GOT3 (cell line): Measurements from ENCODE around the gene PLXNA2.

ENCODE experiments used
- DNase-seq: peaks from one replicate; lab custom pipeline; 2025; ENCODE audit warnings: mixed read lengths; lab: John Stamatoyannopoulos, UW

Gene PLXNA2

GRCh38 chr1:208085655-208086515 is 158.3 kb downstream of the PLXNA2 start:
- no peak for DNase-seq

DNA sequence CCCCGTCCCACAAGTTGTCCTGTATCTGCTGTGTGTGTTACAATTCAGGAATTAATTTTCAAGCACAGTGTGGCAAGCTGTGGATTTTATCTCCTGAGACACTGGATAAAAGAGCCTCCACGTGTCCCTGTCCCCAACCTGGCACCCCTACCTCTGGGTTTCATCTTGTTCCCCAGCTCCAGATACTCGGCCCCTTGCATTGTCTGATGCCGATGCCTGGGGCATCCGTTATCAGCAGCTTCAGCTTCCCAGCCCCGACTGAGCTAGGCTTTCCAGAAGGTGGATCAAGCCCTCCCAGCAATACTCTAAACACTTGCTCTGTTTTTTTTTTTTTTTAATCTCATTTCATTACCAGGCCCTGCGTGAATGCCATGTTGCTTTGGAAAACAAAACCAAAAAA is 159.4 kb downstream of the PLXNA2 start:
- no peak for DNase-seq

- DNase-seq = no peak
Observed at GRCh38 chr1:208084220-208084619, 160.0 kb downstream of the PLXNA2 start.

DNA sequence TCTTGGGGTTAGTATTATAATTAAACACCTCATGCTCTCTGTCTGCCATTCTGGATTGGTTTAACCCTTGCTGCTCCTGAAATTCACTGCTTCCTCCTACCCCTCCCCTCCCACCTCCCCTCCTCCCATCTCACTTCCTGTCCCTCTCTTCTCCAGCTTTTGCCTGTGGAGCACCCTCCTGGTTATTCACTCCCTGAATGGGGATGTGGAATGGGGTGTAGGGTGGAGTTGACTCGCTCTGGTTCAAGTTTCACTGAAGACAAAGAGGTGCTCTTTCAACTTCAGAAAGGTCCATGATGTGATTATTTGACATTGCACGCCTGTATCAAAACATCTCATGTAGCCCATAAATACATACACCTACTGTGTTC is 160.5 kb downstream of the PLXNA2 start:
- DNase-seq = no peak

DNA sequence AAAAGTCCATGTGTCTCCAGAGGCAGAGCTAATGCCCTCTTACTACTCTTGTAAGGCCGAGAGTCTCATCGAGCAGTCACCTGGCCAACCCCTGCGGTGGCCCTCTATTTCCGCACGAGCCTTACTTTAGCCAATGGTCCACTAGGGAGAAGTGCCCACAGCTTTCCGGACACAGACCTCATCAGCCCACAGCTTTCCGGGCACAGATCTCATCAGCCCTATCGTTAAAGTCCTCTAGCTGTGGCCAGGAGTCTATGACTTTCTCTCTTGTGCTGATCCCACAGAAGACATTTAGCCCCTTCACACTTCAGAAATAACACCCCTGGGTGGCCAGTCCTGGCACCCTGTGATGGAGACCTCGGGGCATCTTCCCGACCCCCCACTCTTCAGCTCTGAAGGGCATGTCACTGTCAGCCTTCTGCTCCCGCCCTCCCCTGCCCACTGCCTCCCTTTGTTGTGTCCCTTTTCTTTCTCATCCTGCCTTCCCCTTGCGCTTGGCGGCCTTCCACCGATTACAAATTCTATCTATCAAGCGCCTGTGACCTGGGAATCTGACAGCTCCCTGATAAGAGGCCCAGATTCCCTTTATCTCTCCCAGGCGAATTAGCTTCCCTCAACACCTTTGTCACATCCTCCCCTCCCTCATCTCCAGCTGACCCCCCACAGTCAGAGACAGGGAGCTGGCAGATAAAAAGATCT is 161.0 kb downstream of the PLXNA2 start:
- no peak for DNase-seq

DNA sequence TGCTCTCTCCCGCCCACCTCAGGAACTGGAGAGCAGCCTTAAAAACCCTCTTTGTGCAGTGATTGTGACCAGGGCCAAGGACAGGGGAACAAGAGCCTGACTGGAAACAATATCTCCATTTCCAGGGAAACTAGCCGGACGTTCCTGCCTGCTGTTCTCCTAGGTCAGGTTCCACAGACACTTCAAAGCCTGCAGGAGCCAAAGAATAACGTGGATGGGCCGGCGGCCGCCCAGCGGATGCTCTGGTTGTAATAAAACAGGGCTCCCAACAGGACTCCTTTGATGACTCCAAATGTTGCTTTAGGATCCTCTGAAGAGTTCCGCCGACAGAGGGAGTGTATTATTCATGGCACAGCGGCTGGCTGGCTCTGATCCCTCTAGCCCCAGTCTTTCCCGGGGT is 162.2 kb downstream of the PLXNA2 start:
- DNase-seq = no peak

GRCh38 chr1:208080396-208081286 is 163.5 kb downstream of the PLXNA2 start:
- DNase-seq = no peak

GRCh38 chr1:208079161-208079560 is 165.0 kb downstream of the PLXNA2 start:
- no peak for DNase-seq

GRCh38 chr1:208078752-208079151 is 165.4 kb downstream of the PLXNA2 start:
- no peak for DNase-seq

GRCh38 chr1:208077232-208078075 is 166.7 kb downstream of the PLXNA2 start:
- no peak for DNase-seq

DNA sequence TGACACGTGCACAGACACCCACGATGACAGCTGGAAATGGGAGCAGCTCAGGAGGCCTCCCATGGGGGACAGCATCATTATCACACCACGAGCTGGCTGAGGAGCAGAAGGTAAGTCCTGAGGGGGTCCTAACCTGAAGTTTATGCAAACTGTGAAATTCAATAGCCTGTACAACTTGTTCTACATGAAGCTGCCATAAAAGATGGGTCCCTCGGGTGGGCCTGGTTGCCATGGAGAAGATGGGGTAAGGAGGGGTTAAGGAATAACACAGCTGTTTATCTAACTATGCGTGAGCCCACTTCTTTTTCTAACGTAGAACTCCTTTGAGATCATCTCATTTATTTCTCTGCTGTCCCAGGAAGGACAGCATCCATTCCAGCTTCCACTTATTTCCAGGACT is 169.8 kb downstream of the PLXNA2 start:
- no peak for DNase-seq

- no peak for DNase-seq
Observed at GRCh38 chr1:208071435-208072031, 172.7 kb downstream of the PLXNA2 start.

DNA sequence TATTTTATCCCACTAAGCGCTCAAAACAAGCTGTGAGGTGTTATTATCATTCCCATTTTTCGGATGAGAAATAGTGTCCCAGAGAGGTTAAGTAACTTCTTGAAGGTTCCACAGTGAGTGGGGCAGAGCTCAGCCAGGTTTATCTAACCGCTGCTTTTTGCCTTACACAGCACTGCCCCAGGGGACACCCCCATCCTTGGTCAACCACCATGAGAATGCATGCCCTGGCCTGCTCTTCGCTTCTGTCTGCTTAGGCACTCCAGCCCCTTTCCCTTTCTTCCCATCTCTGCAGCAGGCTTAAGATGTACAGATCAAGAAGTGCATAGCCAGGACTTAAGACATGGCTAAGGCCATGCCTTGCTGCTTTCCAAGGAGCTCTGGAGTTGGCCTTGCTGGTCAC is 174.3 kb downstream of the PLXNA2 start:
- no peak for DNase-seq

DNA sequence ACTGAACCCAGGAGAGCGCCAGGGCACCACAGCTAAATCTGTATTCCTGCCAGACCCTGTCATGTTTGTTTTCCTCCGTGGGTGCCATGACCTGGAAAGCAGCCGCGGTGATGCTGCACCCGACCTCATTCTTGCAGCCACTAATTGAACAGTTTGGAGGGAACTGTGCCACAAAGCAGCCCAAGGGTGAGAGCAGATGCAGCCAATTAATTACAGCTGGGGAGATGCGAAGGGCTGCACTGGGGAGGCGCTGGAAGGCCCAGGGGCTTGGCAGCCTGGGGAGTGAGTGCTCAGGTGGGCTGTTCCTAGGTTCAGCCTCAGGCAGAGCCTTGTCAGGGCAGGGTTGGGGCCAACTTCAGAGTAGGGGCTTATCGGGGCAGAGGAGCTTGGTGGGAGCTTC is 174.9 kb downstream of the PLXNA2 start:
- DNase-seq = no peak

GRCh38 chr1:208068908-208069307 is 175.3 kb downstream of the PLXNA2 start:
- no peak for DNase-seq

GRCh38 chr1:208068407-208068806 is 175.8 kb downstream of the PLXNA2 start:
- DNase-seq = no peak

GRCh38 chr1:208066583-208066982 is 177.6 kb downstream of the PLXNA2 start:
- no peak for DNase-seq

DNA sequence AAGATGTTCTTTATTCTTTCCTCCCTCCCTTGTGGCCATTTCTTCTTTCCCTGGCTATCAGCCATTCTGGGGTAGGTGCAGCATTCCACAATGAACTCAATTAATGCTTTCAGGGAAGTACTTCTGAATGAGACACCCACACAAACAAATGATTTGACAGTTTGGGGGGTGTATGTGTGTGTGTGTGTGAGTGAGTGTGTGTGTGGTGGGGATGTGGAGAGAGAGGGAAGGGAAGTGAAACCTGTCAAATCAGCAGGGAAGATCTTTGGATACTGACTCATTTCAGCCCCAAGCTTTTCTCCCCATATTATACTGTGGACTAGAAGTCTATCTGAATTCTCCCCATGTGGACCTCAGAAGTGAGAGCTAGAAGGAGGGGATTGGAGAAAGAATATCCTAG is 178.3 kb downstream of the PLXNA2 start:
- no peak for DNase-seq

- no peak for DNase-seq
Observed at GRCh38 chr1:208061632-208062031, 182.6 kb downstream of the PLXNA2 start.

GRCh38 chr1:208061118-208061517 is 183.1 kb downstream of the PLXNA2 start:
- no peak for DNase-seq

GRCh38 chr1:208060215-208060869 is 183.8 kb downstream of the PLXNA2 start:
- DNase-seq = no peak
